AG08395 (cell line): ENCODE measurements around the gene MOCOS.

Experiments
- DNase-seq: peaks from one replicate; pipeline ENCODE4 v3.0.0; 2012; ENCODE audit warnings: mixed read lengths, low spot score

Gene MOCOS

GRCh38 chr18:36179562-36180355, 7.5 kb upstream of the MOCOS start:
- DNase-seq = peak; percentile 54

GRCh38 chr18:36181441-36181840, 5.9 kb upstream of the MOCOS start:
- DNase-seq = no peak

GRCh38 chr18:36181898-36182506, 5.3 kb upstream of the MOCOS start:
- no peak for DNase-seq

- DNase-seq = no peak
Measured at GRCh38 chr18:36183033-36183432, 4.3 kb upstream of the MOCOS start.

GRCh38 chr18:36183987-36184386, 3.3 kb upstream of the MOCOS start:
- DNase-seq = no peak

- no peak for DNase-seq
Measured at GRCh38 chr18:36185157-36185556, 2.1 kb upstream of the MOCOS start.

- DNase-seq = no peak
Measured at GRCh38 chr18:36185901-36186460, 1.3 kb upstream of the MOCOS start.

- peak; percentile 39 for DNase-seq
Measured at GRCh38 chr18:36186461-36187192, 670 bp upstream of the MOCOS start.

GRCh38 chr18:36187826-36188721, 777 bp downstream of the MOCOS start:
- peak; percentile 48 for DNase-seq

- DNase-seq = no peak
Measured at GRCh38 chr18:36188916-36189315, 1.6 kb downstream of the MOCOS start.

- no peak for DNase-seq
Measured at GRCh38 chr18:36189486-36189885, 2.2 kb downstream of the MOCOS start.

- no peak for DNase-seq
Measured at GRCh38 chr18:36191286-36191685, 4.0 kb downstream of the MOCOS start.

- no peak for DNase-seq
Measured at GRCh38 chr18:36191711-36192110, 4.4 kb downstream of the MOCOS start.

GRCh38 chr18:36194600-36195315, 7.5 kb downstream of the MOCOS start:
- DNase-seq = no peak

- DNase-seq = no peak
Measured at GRCh38 chr18:36195427-36196122, 8.3 kb downstream of the MOCOS start.

GRCh38 chr18:36196238-36196995, 9.1 kb downstream of the MOCOS start:
- DNase-seq = no peak

- DNase-seq = no peak
Measured at GRCh38 chr18:36197511-36198166, 10.3 kb downstream of the MOCOS start.

GRCh38 chr18:36199691-36200295, 12.5 kb downstream of the MOCOS start:
- no peak for DNase-seq

GRCh38 chr18:36200354-36200771, 13.1 kb downstream of the MOCOS start:
- DNase-seq = no peak
